H1 (cell line): ENCODE data around the gene CEP83. TPM values are rescaled to one million over a fixed set of nuclear protein-coding genes. Genes with fewer than 3 reads are reported as not detected.
A peak's percentile ranks its signal among the peaks of the same experiment; 100 is the strongest.
"Not testable (repeated sequence)": the region's sequence is repeated elsewhere in the genome, so short reads cannot be mapped to it uniquely, and the experiment has no call there.

Experiments
- CTCF ChIA-PET: fragments of 300-600 bp; sonication (Branson Sonifier 250); formaldehyde crosslinking; loops from one replicate; lab custom pipeline; 2021; ENCODE audit not compliant: partially characterized antibody; lab: Charles Lee
- POLR2A ChIA-PET: fragments of 300-600 bp; sonication (Branson Sonifier 250); formaldehyde crosslinking; loops from one replicate; lab custom pipeline; 2021; ENCODE audit warnings: inconsistent platforms; ENCODE audit not compliant: partially characterized antibody; lab: Charles Lee
- DNase-seq, 2 experiments: peaks; one replicate each; pipeline versions ENCODE4 v3.0.0 to v3.0.0-alpha.2; 2010 to 2022; ENCODE audit warnings: low spot score in 2 of 2, low read depth in 1 of 2, mixed read lengths in 1 of 2
- FAIRE-seq: peaks from 2 replicates; lab custom pipeline; 2011; peaks lifted over from hg19 to GRCh38; lab: Jason Lieb, UNC
- H2AFZ ChIP-seq: 2 replicates; pipeline ENCODE4 v1.8.1; 2012; ENCODE audit warnings: low read length, inconsistent platforms
- H2AK5ac ChIP-seq: 2 replicates; pipeline ENCODE4 v1.6.1; 2013; ENCODE audit warnings: low read depth, low read length
- H2BK120ac ChIP-seq: replicated peaks from 2 replicates; pipeline ENCODE3; 2013; ENCODE audit warnings: low read depth, low read length, inconsistent platforms
- H2BK12ac ChIP-seq: 2 replicates; pipeline ENCODE4 v1.6.1; 2013; ENCODE audit warnings: low read depth, low read length
- H2BK15ac ChIP-seq: 2 replicates; pipeline ENCODE4 v1.6.1; 2013; ENCODE audit warnings: low read length
- H2BK20ac ChIP-seq: 2 replicates; pipeline ENCODE4 v1.6.1; 2013; ENCODE audit warnings: low read length
- H2BK5ac ChIP-seq: 2 replicates; pipeline ENCODE4 v1.6.1; 2013; ENCODE audit warnings: low read depth, low read length
- H3K14ac ChIP-seq: 2 replicates; pipeline ENCODE4 v1.6.1; 2013; ENCODE audit warnings: inconsistent platforms; ENCODE audit not compliant: insufficient read length
- H3K18ac ChIP-seq: 2 replicates; pipeline ENCODE4 v1.6.1; 2013; ENCODE audit warnings: low read length; ENCODE audit errors: extremely low read depth
- H3K23ac ChIP-seq: 2 replicates; pipeline ENCODE4 v1.6.1; 2013; ENCODE audit warnings: inconsistent platforms; ENCODE audit not compliant: insufficient read length
- H3K23me2 ChIP-seq: 2 replicates; pipeline ENCODE4 v1.6.1; 2013; ENCODE audit warnings: low read depth, low read length
- H3K27ac ChIP-seq: 2 replicates; pipeline ENCODE4 v1.6.1; 2011; ENCODE audit warnings: low read depth, low read length, inconsistent platforms
- H3K27me3 ChIP-seq, 4 experiments: replicated peaks in 1 of 4; 1 replicate in 1 of 4; 2 replicates in 3 of 4; pipeline versions ENCODE4 v1.6.1 to v1.8.1; 2011 to 2013; ENCODE audit warnings: low read length in 3 of 4, mild to moderate bottlenecking in 3 of 4, inconsistent platforms in 2 of 4, mixed read lengths in 2 of 4, moderate library complexity in 1 of 4; ENCODE audit not compliant: control insufficient read depth in 3 of 4, insufficient read depth in 3 of 4; ENCODE audit errors: extremely low read depth in 1 of 4
- H3K36me3 ChIP-seq, 4 experiments: 2 replicates each; pipeline versions ENCODE4 v1.6.1 to v1.8.1; 2011 to 2013; ENCODE audit warnings: mild to moderate bottlenecking in 4 of 4, low read length in 3 of 4, moderate library complexity in 2 of 4, control low read depth in 1 of 4, inconsistent platforms in 1 of 4; ENCODE audit not compliant: insufficient read depth in 4 of 4, control insufficient read depth in 2 of 4
- H3K4ac ChIP-seq: replicated peaks from 2 replicates; pipeline ENCODE3; 2013; ENCODE audit warnings: low read length, low read depth, mixed read lengths, inconsistent platforms; ENCODE audit not compliant: insufficient read length
- H3K4me1 ChIP-seq, 4 experiments: replicated peaks in 1 of 4; 1 replicate in 1 of 4; 2 replicates in 3 of 4; pipeline versions ENCODE4 v1.6.1 to v1.8.1; 2011 to 2013; ENCODE audit warnings: low read length in 3 of 4, inconsistent platforms in 2 of 4, mixed read lengths in 1 of 4; ENCODE audit not compliant: insufficient read depth in 4 of 4, control insufficient read depth in 3 of 4
- H3K4me2 ChIP-seq, 2 experiments: 2 replicates each; pipeline versions ENCODE4 v1.6.1 to v1.8.1; 2011 to 2013; ENCODE audit warnings: low read depth in 2 of 2, low read length in 2 of 2, control low read depth in 1 of 2, inconsistent platforms in 1 of 2, mild to moderate bottlenecking in 1 of 2; ENCODE audit not compliant: insufficient read depth in 1 of 2
- H3K4me3 ChIP-seq, 4 experiments: fragments of 200-600, 300-600 bp in 1 of 4; sonication (generic), shearing (Covaris generic), sonication (Bioruptor Twin) in 1 of 4; 2 replicates each; pipeline versions ENCODE4 v1.5.1 to v1.8.1; 2011 to 2016; ENCODE audit warnings: low read length in 4 of 4, low read depth in 3 of 4, control low read depth in 2 of 4, inconsistent platforms in 2 of 4, mild to moderate bottlenecking in 2 of 4, mixed read lengths in 1 of 4, moderate library complexity in 1 of 4; ENCODE audit not compliant: insufficient read depth in 2 of 4; ENCODE audit errors: extremely low read depth in 1 of 4
- H3K56ac ChIP-seq: replicated peaks from 2 replicates; pipeline ENCODE3; 2013; ENCODE audit warnings: low read depth, mild to moderate bottlenecking, mixed read lengths, low read length, inconsistent platforms; ENCODE audit not compliant: insufficient read length
- H3K79me1 ChIP-seq: 2 replicates; pipeline ENCODE4 v1.6.1; 2013; ENCODE audit warnings: low read depth, low read length, control low read depth
- H3K79me2 ChIP-seq, 2 experiments: 2 replicates each; pipeline versions ENCODE4 v1.6.1 to v1.8.1; 2012 to 2013; ENCODE audit warnings: low read length in 2 of 2, mild to moderate bottlenecking in 2 of 2, inconsistent platforms in 1 of 2; ENCODE audit not compliant: insufficient read depth in 2 of 2, control insufficient read depth in 1 of 2
- H3K9ac ChIP-seq, 4 experiments: replicated peaks in 1 of 4; 1 replicate in 1 of 4; 2 replicates in 3 of 4; pipeline versions ENCODE4 v1.6.1 to v1.8.1; 2011 to 2013; ENCODE audit warnings: low read depth in 3 of 4, low read length in 3 of 4, control low read depth in 2 of 4, mild to moderate bottlenecking in 2 of 4, moderate library complexity in 2 of 4, inconsistent platforms in 1 of 4; ENCODE audit errors: extremely low read depth in 1 of 4
- H3K9me3 ChIP-seq, 2 experiments: 2 replicates each; pipeline versions ENCODE4 v1.6.1 to v1.8.1; 2012 to 2013; ENCODE audit warnings: mild to moderate bottlenecking in 2 of 2, moderate library complexity in 2 of 2, control low read depth in 1 of 2, inconsistent platforms in 1 of 2, low read depth in 1 of 2, low read length in 1 of 2, mixed read lengths in 1 of 2; ENCODE audit not compliant: insufficient read depth in 2 of 2
- H4K20me1 ChIP-seq, 2 experiments: replicated peaks in 1 of 2; 2 replicates each; pipeline versions ENCODE3 to v1.8.1; 2011 to 2013; ENCODE audit warnings: inconsistent platforms in 2 of 2, low read length in 2 of 2, mild to moderate bottlenecking in 1 of 2; ENCODE audit not compliant: insufficient read depth in 2 of 2, control insufficient read depth in 1 of 2
- H4K5ac ChIP-seq: 2 replicates; pipeline ENCODE4 v1.6.1; 2013; ENCODE audit warnings: low read length, low read depth, mixed read lengths, inconsistent platforms; ENCODE audit not compliant: insufficient read length
- H4K8ac ChIP-seq: 2 replicates; pipeline ENCODE4 v1.8.0; 2013; ENCODE audit warnings: mild to moderate bottlenecking, moderate library complexity, low read length, inconsistent platforms; ENCODE audit not compliant: insufficient read depth; ENCODE audit errors: extremely low read depth
- H4K91ac ChIP-seq: replicated peaks from 2 replicates; pipeline ENCODE3; 2013; ENCODE audit warnings: low read length, mixed read lengths, inconsistent platforms; ENCODE audit not compliant: insufficient read length
- WGBS, 2 experiments: shearing (Covaris generic) in 1 of 2; methylation state at CpG; one replicate each; pipeline versions ENCODE4 v1.1.6 to v1.1.7; 2013 to 2015; ENCODE audit warnings: low lambda C conversion rate in 2 of 2, mixed read lengths in 2 of 2, inconsistent platforms in 1 of 2, low coverage in 1 of 2, missing lambda C conversion rate in 1 of 2; ENCODE audit not compliant: insufficient replicate concordance in 2 of 2, insufficient coverage in 1 of 2, insufficient read length in 1 of 2; ENCODE audit errors: extremely low coverage in 1 of 2, missing lambda C conversion rate in 1 of 2; 5-methylcytosine and 5-hydroxymethylcytosine counted together
- polyA plus RNA-seq, 7 experiments: library from polyadenylated mRNA; depleted of rRNA in 3 of 7; stranded (reverse) in 5 of 7; unstranded in 2 of 7; fragments of >200 nt in 5 of 7; fragments of 200-250 nt in 2 of 7; gene quantifications; 1 replicate in 5 of 7; 2 replicates in 1 of 7; 4 replicates in 1 of 7; pipeline versions ENCODE4 v1.2.1 to v1.2.3, GENCODE V29; 2011 to 2013; ENCODE audit warnings: missing spikeins in 2 of 7, mixed read lengths in 2 of 7
- total RNA-seq: library from RNA; stranded (reverse); fragmentation: NEBNext Ultra II Directional; extraction: Animal tissue kit (Norgen Biotek cat#: 25700); gene quantifications from 2 replicates; pipeline ENCODE4 v1.2.1, GENCODE V29; 2021

The CEP83 gene
- total and polyA plus RNA-seq, 2 of the 8 experiments (the other 6 are each of a cell fraction or from before 2014, with no cell fraction given) = 6.0 to 25.8 TPM

DNA sequence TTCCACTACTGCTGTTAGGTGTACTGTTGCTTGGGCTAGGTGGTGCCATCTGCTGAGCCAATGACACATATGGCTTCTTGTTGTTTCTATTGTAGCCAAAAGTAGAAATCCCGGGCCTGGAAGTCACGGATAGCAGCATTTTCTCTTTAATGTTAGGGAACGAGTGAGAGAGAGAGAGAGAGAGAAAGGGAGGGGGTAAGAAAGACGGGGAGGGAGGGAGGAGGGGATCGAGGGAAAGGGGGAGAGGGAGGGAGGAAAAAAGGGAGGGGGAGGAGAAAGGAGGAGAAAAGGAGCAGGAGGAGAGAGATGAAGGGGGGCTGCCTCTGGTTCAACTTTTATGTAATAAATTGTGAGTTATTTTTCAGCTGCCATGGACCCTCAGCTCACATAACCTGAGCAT, 34.8 kb downstream of the CEP83 start:
- Histone ChIP-seq H3K79me2 (peaks cover 0 to 38% of the 10 kb centered on the region in 2 experiments; a peak in 2 of 4 replicates), H3K4ac (peak overlapping the region; percentile 13), H4K91ac (peak overlapping the region; percentile 96), H2BK5ac (peak overlapping the region; percentile 62; the same call in 1 of the 2 replicates), H2BK120ac (peak overlapping the region; percentile 25), H3K36me3 (peaks cover 0 to 16% (median 8%) of the 10 kb centered on the region in 4 experiments; a peak in 3 of 8 replicates), H2AK5ac (peak overlapping the region; percentile 98), H3K18ac (peak overlapping the region; percentile 88; the same call in 1 of the 2 replicates), H3K4me3 (peak overlapping the region in 1 of 4 experiments; percentile 40; a peak in 2 of 8 replicates), H3K4me1 (peaks cover 2 to 25% (median 16%) of the 10 kb centered on the region in 4 experiments), H2BK20ac (peak overlapping the region; percentile 77; the same call in 1 of the 2 replicates), H2BK12ac (peak overlapping the region; percentile 98)
- 48 to 100% methylated on average over 2 to 5 of the region's 5 CpGs for WGBS, 2 experiments
- H3K56ac ChIP-seq, H2BK15ac ChIP-seq, H2AFZ ChIP-seq, FAIRE-seq, H4K8ac ChIP-seq, H3K23ac ChIP-seq, H3K27me3 ChIP-seq, H3K9me3 ChIP-seq, H4K20me1 ChIP-seq, H3K27ac ChIP-seq, H4K5ac ChIP-seq, H3K4me2 ChIP-seq, H3K14ac ChIP-seq, H3K9ac ChIP-seq, DNase-seq, H3K79me1 ChIP-seq, H3K23me2 ChIP-seq: not testable (repeated sequence)
- ChIA-PET POLR2A (interaction anchor here (0.7 to 0.8 kb wide), 2 partner anchors 9 to 11 kb away, joined by 3 read pairs; no protein-coding TSS in a partner anchor), CTCF (interaction anchor here (1.3 kb wide), 1 partner anchor 283 kb away, joined by 4 read pairs; no protein-coding TSS in a partner anchor)
